MM.1S (cell line): Measurements from ENCODE around the gene C4BPB.

Source experiments
- DNase-seq: peaks from one replicate; pipeline ENCODE4 v3.0.0-alpha.2; 2015
- H2AFZ ChIP-seq: fragments of 300-600 bp; sonication (generic); 2 replicates; pipeline ENCODE4 v1.6.0; 2016; ENCODE audit warnings: antibody characterized with exemption, low read length
- H3F3A ChIP-seq: fragments of 300-600 bp; sonication (generic); 2 replicates; pipeline ENCODE4 v1.6.1; 2016; ENCODE audit warnings: mild to moderate bottlenecking, antibody characterized with exemption, low read length, moderate library complexity, mixed read lengths; ENCODE audit not compliant: insufficient read depth
- H3K27ac ChIP-seq: fragments of 300-600 bp; sonication (generic); 2 replicates; pipeline ENCODE4 v1.5.1; 2016; ENCODE audit warnings: mild to moderate bottlenecking, low read length
- H3K27me3 ChIP-seq: fragments of 300-600 bp; sonication (generic); replicated peaks from 2 replicates; pipeline ENCODE4 v1.6.0; 2016; ENCODE audit warnings: low read length; ENCODE audit not compliant: insufficient read depth
- H3K36me3 ChIP-seq: fragments of 300-600 bp; sonication (generic); replicated peaks from 2 replicates; pipeline ENCODE4 v1.6.1; 2016; ENCODE audit warnings: mild to moderate bottlenecking, low read length, mixed read lengths; ENCODE audit not compliant: insufficient read depth
- H3K4me1 ChIP-seq: fragments of 300-600 bp; sonication (generic); 2 replicates; pipeline ENCODE4 v1.6.1; 2016; ENCODE audit warnings: low read length, mixed read lengths
- H3K4me2 ChIP-seq: fragments of 300-600 bp; sonication (generic); 2 replicates; pipeline ENCODE4 v1.6.0; 2016; ENCODE audit warnings: low read depth, low read length
- H3K4me3 ChIP-seq: fragments of 300-600 bp; sonication (generic); 2 replicates; pipeline ENCODE4 v1.5.1; 2016; ENCODE audit warnings: low read length, mixed read lengths
- H3K79me2 ChIP-seq: fragments of 300-600 bp; sonication (generic); 2 replicates; pipeline ENCODE4 v1.6.1; 2016; ENCODE audit warnings: mixed run types, low read length, mixed read lengths
- H3K9ac ChIP-seq: fragments of 300-600 bp; sonication (generic); 2 replicates; pipeline ENCODE4 v1.6.1; 2016; ENCODE audit warnings: low read length, mixed read lengths
- H3K9me2 ChIP-seq: fragments of 300-600 bp; sonication (generic); replicated peaks from 2 replicates; pipeline ENCODE4 v1.6.1; 2016; ENCODE audit warnings: mild to moderate bottlenecking, low read length, mixed read lengths; ENCODE audit not compliant: insufficient read depth
- H3K9me3 ChIP-seq: fragments of 300-600 bp; sonication (generic); replicated peaks from 2 replicates; pipeline ENCODE4 v1.6.1; 2016; ENCODE audit warnings: mild to moderate bottlenecking, low read length, mixed read lengths; ENCODE audit not compliant: insufficient read depth
- H4K20me1 ChIP-seq: fragments of 300-600 bp; sonication (generic); 2 replicates; pipeline ENCODE4 v1.6.1; 2016; ENCODE audit warnings: mild to moderate bottlenecking, low read length, moderate library complexity, mixed read lengths; ENCODE audit not compliant: insufficient read depth
- EZH2 ChIP-seq: fragments of 300-600 bp; sonication (generic); optimal IDR thresholded peaks from 2 replicates; pipeline ENCODE3; 2017; ENCODE audit warnings: low read depth, mild to moderate bottlenecking, antibody characterized with exemption, low read length, mixed read lengths
- EZH2phosphoT487 ChIP-seq: fragments of 300-600 bp; sonication (generic); IDR thresholded peaks from 2 replicates; pipeline ENCODE4 v1.6.1; 2018; ENCODE audit warnings: antibody characterized with exemption, low read length
- TF ChIP-seq, protein P1 (sequence below): fragments of 300-600 bp; sonication (generic); IDR thresholded peaks from 2 replicates; pipeline ENCODE4 v1.5.1; 2016; ENCODE audit warnings: antibody characterized with exemption, low read length, mixed read lengths

Gene C4BPB

DNA sequence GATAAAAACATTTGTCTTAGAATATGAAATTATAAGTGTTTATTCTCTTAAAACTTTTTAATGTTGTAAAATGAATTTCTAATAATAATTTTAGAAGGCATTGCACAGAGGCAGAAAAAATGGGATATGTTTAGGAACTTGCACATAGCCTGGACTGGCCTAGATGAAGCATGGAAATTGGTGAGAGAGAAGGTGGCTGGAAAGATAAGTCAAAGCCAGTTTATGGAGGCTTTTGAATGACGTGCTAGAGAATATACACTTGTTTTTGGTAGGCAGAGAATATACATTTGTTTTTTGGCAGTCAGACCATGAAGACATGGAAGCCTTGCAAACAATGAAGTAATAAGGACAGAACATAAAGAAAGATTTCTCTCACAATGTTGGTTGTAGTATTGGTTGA is 13.1 kb downstream of the C4BPB start:
- Histone ChIP-seq H3K27me3 (no peaks in the 10 kb centered on the region), H3K9me3 (no peaks in the 10 kb centered on the region), H3K4me3 (no peak overlapping the region), H3K4me1 (0 out of 2 replicates have a peak, but pooled peaks cover 6% of the 10 kb centered on the region), H4K20me1 (no peaks in the 10 kb centered on the region), H3K79me2 (no peaks in the 10 kb centered on the region), H3K27ac (no peak overlapping the region), H3K9ac (no peak overlapping the region), H3K36me3 (no peaks in the 10 kb centered on the region), H2AFZ (no peak overlapping the region), H3K9me2 (no peaks in the 10 kb centered on the region), H3F3A (no peaks in the 10 kb centered on the region), H3K4me2 (no peak overlapping the region)
- TF ChIP-seq EZH2phosphoT487 (no peak), EZH2 (no peak)
- TF ChIP-seq, protein P1, sequence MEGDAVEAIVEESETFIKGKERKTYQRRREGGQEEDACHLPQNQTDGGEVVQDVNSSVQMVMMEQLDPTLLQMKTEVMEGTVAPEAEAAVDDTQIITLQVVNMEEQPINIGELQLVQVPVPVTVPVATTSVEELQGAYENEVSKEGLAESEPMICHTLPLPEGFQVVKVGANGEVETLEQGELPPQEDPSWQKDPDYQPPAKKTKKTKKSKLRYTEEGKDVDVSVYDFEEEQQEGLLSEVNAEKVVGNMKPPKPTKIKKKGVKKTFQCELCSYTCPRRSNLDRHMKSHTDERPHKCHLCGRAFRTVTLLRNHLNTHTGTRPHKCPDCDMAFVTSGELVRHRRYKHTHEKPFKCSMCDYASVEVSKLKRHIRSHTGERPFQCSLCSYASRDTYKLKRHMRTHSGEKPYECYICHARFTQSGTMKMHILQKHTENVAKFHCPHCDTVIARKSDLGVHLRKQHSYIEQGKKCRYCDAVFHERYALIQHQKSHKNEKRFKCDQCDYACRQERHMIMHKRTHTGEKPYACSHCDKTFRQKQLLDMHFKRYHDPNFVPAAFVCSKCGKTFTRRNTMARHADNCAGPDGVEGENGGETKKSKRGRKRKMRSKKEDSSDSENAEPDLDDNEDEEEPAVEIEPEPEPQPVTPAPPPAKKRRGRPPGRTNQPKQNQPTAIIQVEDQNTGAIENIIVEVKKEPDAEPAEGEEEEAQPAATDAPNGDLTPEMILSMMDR: no peak
- DNase-seq: no peak

DNA sequence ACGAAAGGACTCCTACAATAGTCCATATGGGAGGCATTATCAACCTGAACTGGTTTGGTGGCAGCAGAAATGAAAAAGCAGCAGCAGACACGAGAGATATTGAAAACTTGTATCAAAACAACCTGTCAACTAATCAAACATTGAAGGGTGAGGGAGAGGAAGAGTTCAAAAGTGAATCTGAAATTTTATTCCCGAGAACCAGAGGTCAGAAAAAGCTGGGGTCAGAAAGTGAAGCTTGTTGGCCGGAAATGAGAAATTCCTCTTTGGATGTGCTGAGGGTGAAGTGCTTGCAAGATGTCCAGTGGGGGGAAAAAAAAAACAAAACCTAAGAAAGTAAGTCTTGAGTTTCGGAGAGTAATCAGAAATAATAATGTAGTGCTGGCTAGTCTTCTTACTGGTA is 13.5 kb downstream of the C4BPB start:
- Histone ChIP-seq H3K4me2 (no peak overlapping the region), H2AFZ (no peak overlapping the region), H3K9me2 (no peaks in the 10 kb centered on the region), H3K27me3 (no peaks in the 10 kb centered on the region), H3K4me3 (no peak overlapping the region), H3K27ac (no peak overlapping the region), H3K9ac (no peak overlapping the region), H3K4me1 (0 out of 2 replicates have a peak, but pooled peaks cover 6% of the 10 kb centered on the region), H3K79me2 (no peaks in the 10 kb centered on the region), H3K9me3 (no peaks in the 10 kb centered on the region), H3K36me3 (no peaks in the 10 kb centered on the region), H3F3A (no peaks in the 10 kb centered on the region), H4K20me1 (no peaks in the 10 kb centered on the region)
- DNase-seq: no peak
- TF ChIP-seq EZH2 (no peak), EZH2phosphoT487 (no peak)
- TF ChIP-seq, protein P1: no peak

DNA sequence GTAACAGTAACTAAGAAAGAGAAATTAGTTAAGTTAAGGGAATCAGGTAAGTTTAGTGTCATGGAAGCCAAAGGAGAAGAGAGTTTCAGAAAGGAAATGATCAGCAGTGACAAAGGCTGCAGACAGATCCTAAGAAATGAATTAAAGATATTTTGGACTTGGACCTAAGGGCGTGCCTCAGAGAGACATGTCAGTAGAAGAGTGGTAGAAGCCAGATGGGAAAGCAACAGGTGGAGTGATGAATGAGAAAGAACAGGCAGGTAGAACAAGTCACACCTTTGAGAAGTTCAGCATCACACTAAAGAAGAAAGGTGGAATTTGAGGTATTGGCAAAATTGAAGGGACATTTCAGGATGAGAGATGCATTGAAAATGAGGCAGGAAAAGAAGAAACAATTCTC is 14.0 kb downstream of the C4BPB start:
- Histone ChIP-seq H3K4me2 (no peak overlapping the region), H2AFZ (no peak overlapping the region), H3K27ac (no peak overlapping the region), H3K27me3 (no peaks in the 10 kb centered on the region), H3K9ac (no peak overlapping the region), H3K79me2 (no peaks in the 10 kb centered on the region), H3F3A (no peaks in the 10 kb centered on the region), H3K9me2 (no peaks in the 10 kb centered on the region), H3K4me3 (no peak overlapping the region), H3K4me1 (0 out of 2 replicates have a peak, but pooled peaks cover 4% of the 10 kb centered on the region), H3K9me3 (no peaks in the 10 kb centered on the region), H3K36me3 (no peaks in the 10 kb centered on the region), H4K20me1 (no peaks in the 10 kb centered on the region)
- DNase-seq: no peak
- TF ChIP-seq EZH2phosphoT487 (no peak), EZH2 (no peak)
- TF ChIP-seq, protein P1: no peak
